OCI-LY1 (cell line): Measurements from ENCODE around the gene PTPRU.

Experiments
- H2AFZ ChIP-seq: fragments of 200-600 bp; sonication (generic), shearing (Covaris generic); 2 replicates; pipeline ENCODE4 v1.6.0; 2014; ENCODE audit warnings: antibody characterized with exemption, mild to moderate bottlenecking, low read length
- H3F3A ChIP-seq: fragments of 200-600 bp; sonication (generic), shearing (Covaris generic); 2 replicates; pipeline ENCODE4 v1.6.0; 2014; ENCODE audit warnings: mild to moderate bottlenecking, antibody characterized with exemption, low read length, moderate library complexity; ENCODE audit not compliant: insufficient read depth
- H3K27ac ChIP-seq: fragments of 200-600 bp; sonication (generic); 2 replicates; pipeline ENCODE4 v1.5.1; 2014; ENCODE audit warnings: low read length, mixed run types, mild to moderate bottlenecking, low read depth; ENCODE audit not compliant: poor library complexity, severe bottlenecking
- H3K27me3 ChIP-seq: fragments of 200-600 bp; sonication (generic); 2 replicates; pipeline ENCODE4 v1.6.0; 2014; ENCODE audit warnings: antibody characterized with exemption, mild to moderate bottlenecking, low read length, moderate library complexity; ENCODE audit not compliant: insufficient read depth
- H3K36me3 ChIP-seq: fragments of 200-600 bp; sonication (generic); 2 replicates; pipeline ENCODE4 v1.6.1; 2014; ENCODE audit warnings: mild to moderate bottlenecking, antibody characterized with exemption, low read length, moderate library complexity, mixed read lengths; ENCODE audit not compliant: insufficient read depth
- H3K4me1 ChIP-seq: fragments of 200-600 bp; sonication (generic); 2 replicates; pipeline ENCODE4 v1.5.1; 2014; ENCODE audit warnings: mild to moderate bottlenecking, low read length, moderate library complexity; ENCODE audit not compliant: insufficient read depth, severe bottlenecking
- H3K4me2 ChIP-seq: fragments of 200-600 bp; sonication (generic), shearing (Covaris generic); 2 replicates; pipeline ENCODE4 v1.6.1; 2014; ENCODE audit warnings: low read length
- H3K4me3 ChIP-seq: fragments of 200-600 bp; sonication (generic); 2 replicates; pipeline ENCODE4 v1.5.1; 2014; ENCODE audit warnings: low read length, low read depth, mild to moderate bottlenecking, mixed read lengths; ENCODE audit not compliant: poor library complexity, severe bottlenecking
- H3K79me2 ChIP-seq: fragments of 200-600 bp; shearing (Covaris generic); 2 replicates; pipeline ENCODE4 v1.6.1; 2016; ENCODE audit warnings: mixed run types, low read length, mixed read lengths; ENCODE audit not compliant: insufficient read depth
- H3K9ac ChIP-seq: fragments of 200-600 bp; sonication (generic), shearing (Covaris generic); 2 replicates; pipeline ENCODE4 v1.6.1; 2014; ENCODE audit warnings: mild to moderate bottlenecking, low read length, mixed read lengths
- H3K9me2 ChIP-seq: fragments of 200-600 bp; sonication (generic), shearing (Covaris generic); 2 replicates; pipeline ENCODE4 v1.6.1; 2014; ENCODE audit warnings: low read depth, mild to moderate bottlenecking, low read length, mixed read lengths
- H3K9me3 ChIP-seq: fragments of 200-600 bp; shearing (Covaris generic); 2 replicates; pipeline ENCODE4 v1.6.1; 2014; ENCODE audit warnings: low read length, mixed read lengths
- H4K20me1 ChIP-seq: fragments of 200-600 bp; sonication (generic), shearing (Covaris generic); 2 replicates; pipeline ENCODE4 v1.6.0; 2016; ENCODE audit warnings: mild to moderate bottlenecking, low read length; ENCODE audit not compliant: insufficient read depth
- CTCF ChIP-seq: fragments of 200-600 bp; sonication (generic), shearing (Covaris generic); IDR thresholded peaks from 2 replicates; pipeline ENCODE4 v1.5.1; 2017; ENCODE audit warnings: mild to moderate bottlenecking, antibody characterized with exemption, low read length, moderate library complexity, mixed read lengths
- EZH2 ChIP-seq: fragments of 200-600 bp; sonication (generic), shearing (Covaris generic); IDR thresholded peaks from 2 replicates; pipeline ENCODE4 v1.8.0; 2017; ENCODE audit warnings: borderline replicate concordance, mixed run types, mild to moderate bottlenecking, antibody characterized with exemption, low read length, moderate library complexity, mixed read lengths

Gene PTPRU

DNA sequence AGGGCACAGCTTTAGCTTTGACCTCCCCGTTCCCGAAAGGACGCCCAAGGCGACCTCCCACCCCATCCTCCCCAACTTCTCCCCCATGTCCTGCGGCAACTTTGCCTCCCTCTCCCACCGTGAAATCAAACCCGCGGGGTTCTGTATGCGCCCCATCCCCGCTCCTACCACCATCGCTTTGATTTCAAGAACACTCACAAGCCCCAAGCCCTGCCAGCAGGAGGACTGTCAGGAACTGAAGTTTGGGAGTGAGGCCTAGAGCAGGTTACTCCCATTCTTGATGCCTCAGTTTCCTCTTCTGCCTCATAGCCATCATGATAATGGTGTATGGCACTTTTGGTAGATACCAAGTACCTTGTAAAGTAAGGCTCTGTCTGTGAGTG is 2.3 kb downstream of the PTPRU start:
- Histone ChIP-seq H3K4me3 (no peak overlapping the region), H3K27ac (no peak overlapping the region)
- no peak for TF ChIP-seq CTCF
- TF ChIP-seq EZH2 = no peak

GRCh38 chr1:29239142-29239541 is 2.8 kb downstream of the PTPRU start:
- H3K27ac ChIP-seq = no peak overlapping the region
- no peaks in the 10 kb centered on the region for H3K9me2 ChIP-seq
- H3K9me3 ChIP-seq = no peaks in the 10 kb centered on the region
- no peaks in the 10 kb centered on the region for H3K36me3 ChIP-seq
- no peaks in the 10 kb centered on the region for H3K79me2 ChIP-seq
- TF ChIP-seq EZH2 = no peak
- no peak for TF ChIP-seq CTCF
- H3K9ac ChIP-seq = no peak overlapping the region
- no peak overlapping the region for H2AFZ ChIP-seq
- H3F3A ChIP-seq = no peaks in the 10 kb centered on the region
- H3K4me1 ChIP-seq = peaks cover 19% of the 10 kb centered on the region
- H3K4me2 ChIP-seq = no peak overlapping the region
- H4K20me1 ChIP-seq = no peaks in the 10 kb centered on the region
- no peaks in the 10 kb centered on the region for H3K27me3 ChIP-seq
- H3K4me3 ChIP-seq = no peak overlapping the region

More for the DNA sequence above, 2.3 kb downstream of the PTPRU start:
- no peaks in the 10 kb centered on the region for H3K79me2 ChIP-seq
- no peaks in the 10 kb centered on the region for H3K27me3 ChIP-seq
- no peaks in the 10 kb centered on the region for H3F3A ChIP-seq
- H3K36me3 ChIP-seq = no peaks in the 10 kb centered on the region
- no peak overlapping the region for H2AFZ ChIP-seq
- no peak overlapping the region for H3K4me2 ChIP-seq
- H3K4me1 ChIP-seq = peaks cover 19% of the 10 kb centered on the region
- H3K9me3 ChIP-seq = no peaks in the 10 kb centered on the region
- no peaks in the 10 kb centered on the region for H3K9me2 ChIP-seq
- no peak overlapping the region for H3K9ac ChIP-seq
- no peaks in the 10 kb centered on the region for H4K20me1 ChIP-seq

GRCh38 chr1:29240400-29240837 is 4.1 kb downstream of the PTPRU start:
- H3K4me2 ChIP-seq = no peak overlapping the region
- no peaks in the 10 kb centered on the region for H4K20me1 ChIP-seq
- no peak overlapping the region for H3K9ac ChIP-seq
- H3K4me3 ChIP-seq = no peak overlapping the region
- H2AFZ ChIP-seq = no peak overlapping the region
- no peak for TF ChIP-seq EZH2
- TF ChIP-seq CTCF = peak; percentile 33; the same call in 1 of the 2 replicates
- H3K9me2 ChIP-seq = no peaks in the 10 kb centered on the region
- H3F3A ChIP-seq = no peaks in the 10 kb centered on the region
- no peaks in the 10 kb centered on the region for H3K36me3 ChIP-seq
- H3K27me3 ChIP-seq = no peaks in the 10 kb centered on the region
- H3K79me2 ChIP-seq = no peaks in the 10 kb centered on the region
- H3K9me3 ChIP-seq = no peaks in the 10 kb centered on the region
- no peak overlapping the region for H3K27ac ChIP-seq
- peaks cover 15% of the 10 kb centered on the region for H3K4me1 ChIP-seq
